AG04449 (cell line): ENCODE results near the gene LECT2.

Source experiments
- CTCF ChIA-PET: fragments of 350-600 bp; formaldehyde crosslinking; extraction: SDS; loops from one replicate; lab custom pipeline; 2021; ENCODE audit warnings: antibody characterized with exemption; lab: Yijun Ruan, JAX
- POLR2A ChIA-PET: fragments of 400-600, 350-600 bp; formaldehyde crosslinking; extraction: SDS; loops from one replicate; lab custom pipeline; 2020; ENCODE audit warnings: antibody characterized with exemption, inconsistent platforms; lab: Yijun Ruan, JAX
- DNase-seq: peaks from one replicate; pipeline ENCODE4 v3.0.0-alpha.2; 2010; ENCODE audit warnings: low read depth, low spot score
- H3K4me3 ChIP-seq: 2 replicates; pipeline ENCODE4 v1.5.1; 2011; ENCODE audit warnings: low read depth, mild to moderate bottlenecking, control low read depth, low read length
- CTCF ChIP-seq: IDR thresholded peaks from one replicate; pipeline ENCODE4 v1.5.1; 2011; ENCODE audit warnings: mild to moderate bottlenecking, moderate library complexity, low read length, control low read depth, inconsistent platforms; ENCODE audit not compliant: insufficient read depth; ENCODE audit errors: missing control alignments

LECT2 gene

GRCh38 chr5:135954899-135955298 is at the start of gene LECT2:
Gene LECT2, minus strand, starts transcription at chr5:135954983. Its CDS starts 150 bp downstream, at chr5:135954833.
- TF ChIP-seq CTCF, result no peak

GRCh38 chr5:136004436-136004835 is 49.7 kb upstream of the LECT2 start:
- POLR2A ChIA-PET, result interaction anchor here (0.8 to 3.0 kb wide), 7 partner anchors 11 to 54 kb away, joined by 3 to 20 read pairs (median 4); partner anchors contain the start of gene TGFBI
- no peak overlapping the region for H3K4me3 ChIP-seq
- no peak for TF ChIP-seq CTCF
- CTCF ChIA-PET, result interaction anchor here (1.0 to 2.0 kb wide), 3 partner anchors 15 to 53 kb away, joined by 5 to 6 read pairs (median 5); no protein-coding TSS in a partner anchor
- DNase-seq, result no peak

More at GRCh38 chr5:135954899-135955298, at the start of gene LECT2:
- POLR2A ChIA-PET, result no interaction called here
- H3K4me3 ChIP-seq, result no peak within 1 kb of the TSS
- CTCF ChIA-PET, result interaction anchor here (1.4 to 1.5 kb wide), 2 partner anchors 10 to 108 kb away, joined by 4 to 10 read pairs; no protein-coding TSS in a partner anchor
- no peak for DNase-seq

GRCh38 chr5:136001466-136001981 is 46.7 kb upstream of the LECT2 start:
- H3K4me3 ChIP-seq, result no peak overlapping the region
- no peak for TF ChIP-seq CTCF
- CTCF ChIA-PET, result interaction anchor here (0.8 to 1.7 kb wide), 3 partner anchors 13 to 30 kb away, joined by 3 to 5 read pairs (median 3); no protein-coding TSS in a partner anchor
- DNase-seq, result no peak
- POLR2A ChIA-PET, result interaction anchor here (0.9 to 1.5 kb wide), 2 partner anchors 18 to 27 kb away, joined by 3 to 6 read pairs; partner anchors contain the start of gene TGFBI

GRCh38 chr5:136000932-136001331 is 46.1 kb upstream of the LECT2 start:
- POLR2A ChIA-PET, result interaction anchor here (0.9 to 1.5 kb wide), 2 partner anchors 18 to 28 kb away, joined by 3 to 6 read pairs; partner anchors contain the start of gene TGFBI
- CTCF ChIA-PET, result interaction anchor here (1.2 kb wide), 1 partner anchor 31 kb away, joined by 3 read pairs; no protein-coding TSS in a partner anchor
- DNase-seq, result no peak
- no peak overlapping the region for H3K4me3 ChIP-seq
- TF ChIP-seq CTCF, result no peak

GRCh38 chr5:136000147-136000546 is 45.4 kb upstream of the LECT2 start:
- TF ChIP-seq CTCF, result no peak
- no peak for DNase-seq

More at GRCh38 chr5:136000147-136000546, 45.4 kb upstream of the LECT2 start:
- ChIA-PET POLR2A (interaction anchor here (0.5 to 1.0 kb wide), 2 partner anchors 23 to 29 kb away, joined by 3 to 7 read pairs; partner anchors contain the start of gene TGFBI), CTCF (interaction anchor here (1.3 kb wide), 1 partner anchor 57 kb away, joined by 6 read pairs; no protein-coding TSS in a partner anchor)
- H3K4me3 ChIP-seq, result no peak overlapping the region
